ENCODE data around the gene ROBO2.

The ROBO2 gene

GRCh38 chr3:77256584-77257503 is 216.9 kb downstream of the ROBO2 start:
- Histone ChIP-seq H4K20me1 (ENCODE audit: insufficient read depth) (no peaks in the 10 kb centered on the region), H3K4me3 (IDR thresholded peaks at IDR 0.05; ENCODE audit: insufficient read depth, low read depth, low read length) (no peak overlapping the region), H3K79me2 (ENCODE audit: insufficient read depth, low read depth) (no peaks in the 10 kb centered on the region), H2AFZ (ENCODE audit: low read depth) (no peak overlapping the region), H3K9ac (no peak overlapping the region), H3K27ac (no peak overlapping the region), H3K27me3 (ENCODE audit: insufficient read depth, low read depth) (no peaks in the 10 kb centered on the region), H3K4me2 (no peak overlapping the region), H3K4me1 (ENCODE audit: low read depth, poor library complexity, severe bottlenecking) (no peaks in the 10 kb centered on the region), H3K36me3 (ENCODE audit: insufficient read depth) (no peaks in the 10 kb centered on the region)
- no peak for TF ChIP-seq CTCF (conservative IDR thresholded peaks at IDR 0.05; ENCODE audit: low read depth, low read length)

- no peak for TF ChIP-seq CTCF (conservative IDR thresholded peaks at IDR 0.05; ENCODE audit: low read depth, low read length)
- no peaks in the 10 kb centered on the region for H3K79me2 ChIP-seq (ENCODE audit: insufficient read depth, low read depth)
- H3K36me3 ChIP-seq (ENCODE audit: insufficient read depth): no peaks in the 10 kb centered on the region
- H4K20me1 ChIP-seq (ENCODE audit: insufficient read depth): no peaks in the 10 kb centered on the region
- no peak overlapping the region for H3K4me3 ChIP-seq (IDR thresholded peaks at IDR 0.05; ENCODE audit: insufficient read depth, low read depth, low read length)
- H3K4me2 ChIP-seq: no peak overlapping the region
- no peak overlapping the region for H2AFZ ChIP-seq (ENCODE audit: low read depth)
- H3K4me1 ChIP-seq (ENCODE audit: low read depth, poor library complexity, severe bottlenecking): no peaks in the 10 kb centered on the region
- H3K27me3 ChIP-seq (ENCODE audit: insufficient read depth, low read depth): no peaks in the 10 kb centered on the region
- no peak overlapping the region for H3K27ac ChIP-seq
- no peak overlapping the region for H3K9ac ChIP-seq
Observed at GRCh38 chr3:77259694-77260093, 219.8 kb downstream of the ROBO2 start.

GRCh38 chr3:77262361-77262760 is 222.5 kb downstream of the ROBO2 start:
- no peak for TF ChIP-seq CTCF (conservative IDR thresholded peaks at IDR 0.05; ENCODE audit: low read depth, low read length)
- Histone ChIP-seq H3K4me3 (IDR thresholded peaks at IDR 0.05; ENCODE audit: insufficient read depth, low read depth, low read length) (no peak overlapping the region), H2AFZ (ENCODE audit: low read depth) (no peak overlapping the region), H3K36me3 (ENCODE audit: insufficient read depth) (no peaks in the 10 kb centered on the region), H3K4me1 (ENCODE audit: low read depth, poor library complexity, severe bottlenecking) (no peaks in the 10 kb centered on the region), H3K27me3 (ENCODE audit: insufficient read depth, low read depth) (no peaks in the 10 kb centered on the region), H3K79me2 (ENCODE audit: insufficient read depth, low read depth) (no peaks in the 10 kb centered on the region), H3K9ac (no peak overlapping the region), H3K4me2 (no peak overlapping the region), H4K20me1 (ENCODE audit: insufficient read depth) (no peaks in the 10 kb centered on the region), H3K27ac (no peak overlapping the region)

GRCh38 chr3:77267589-77267988 is 227.7 kb downstream of the ROBO2 start:
- TF ChIP-seq CTCF (conservative IDR thresholded peaks at IDR 0.05; ENCODE audit: low read depth, low read length): no peak
- Histone ChIP-seq H3K4me3 (IDR thresholded peaks at IDR 0.05; ENCODE audit: insufficient read depth, low read depth, low read length) (no peak overlapping the region), H3K79me2 (ENCODE audit: insufficient read depth, low read depth) (no peaks in the 10 kb centered on the region), H3K4me2 (no peak overlapping the region), H3K27me3 (ENCODE audit: insufficient read depth, low read depth) (no peaks in the 10 kb centered on the region), H3K36me3 (ENCODE audit: insufficient read depth) (no peaks in the 10 kb centered on the region), H4K20me1 (ENCODE audit: insufficient read depth) (no peaks in the 10 kb centered on the region), H3K4me1 (ENCODE audit: low read depth, poor library complexity, severe bottlenecking) (no peaks in the 10 kb centered on the region), H3K27ac (no peak overlapping the region), H3K9ac (no peak overlapping the region), H2AFZ (ENCODE audit: low read depth) (no peak overlapping the region)
